Keratinocyte (primary cell): ENCODE results near the gene NRP1. TPM values are rescaled to one million over a fixed set of nuclear protein-coding genes. Genes with fewer than 3 reads are reported as not detected.

Experiments used
- DNase-seq: peaks from one replicate; pipeline ENCODE4 v3.0.0-alpha.2; 2011; ENCODE audit warnings: low read depth, missing footprints, low spot score
- FAIRE-seq: peaks from 2 replicates; lab custom pipeline; 2011; peaks lifted over from hg19 to GRCh38; lab: Jason Lieb, UNC
- H2AFZ ChIP-seq: 2 replicates; pipeline ENCODE4 v1.6.0; 2012; ENCODE audit warnings: low read length, control low read depth, inconsistent platforms; ENCODE audit not compliant: control insufficient read depth
- H3K27ac ChIP-seq: 2 replicates; pipeline ENCODE4 v1.5.1; 2011; ENCODE audit warnings: low read length; ENCODE audit not compliant: control insufficient read depth, insufficient read depth
- H3K27me3 ChIP-seq: 3 replicates; pipeline ENCODE4 v1.6.0; 2011; ENCODE audit warnings: low read length; ENCODE audit not compliant: control insufficient read depth, insufficient read depth; ENCODE audit errors: extremely low read depth
- H3K36me3 ChIP-seq, 2 experiments: 2 replicates in 1 of 2; 3 replicates in 1 of 2; pipeline ENCODE4 v1.5.1; 2011; ENCODE audit warnings: low read length in 2 of 2, mild to moderate bottlenecking in 1 of 2; ENCODE audit not compliant: control insufficient read depth in 2 of 2, insufficient read depth in 2 of 2; ENCODE audit errors: extremely low read depth in 1 of 2
- H3K4me1 ChIP-seq: 3 replicates; pipeline ENCODE4 v1.5.1; 2011; ENCODE audit warnings: low read length; ENCODE audit not compliant: control insufficient read depth, insufficient read depth; ENCODE audit errors: extremely low read depth
- H3K4me2 ChIP-seq: 3 replicates; pipeline ENCODE4 v1.6.0; 2011; ENCODE audit warnings: low read depth, low read length; ENCODE audit not compliant: control insufficient read depth, insufficient read depth; ENCODE audit errors: extremely low read depth
- H3K4me3 ChIP-seq, 3 experiments: fragments of 200-600 bp in 1 of 3; sonication (generic) in 1 of 3; 2 replicates in 2 of 3; 3 replicates in 1 of 3; pipeline ENCODE4 v1.5.1; 2011 to 2016; ENCODE audit warnings: low read length in 3 of 3, mild to moderate bottlenecking in 3 of 3, control low read depth in 2 of 3, inconsistent platforms in 1 of 3, low read depth in 1 of 3, mixed read lengths in 1 of 3, mixed run types in 1 of 3, moderate library complexity in 1 of 3; ENCODE audit not compliant: control insufficient read depth in 2 of 3, insufficient read depth in 2 of 3; ENCODE audit errors: extremely low read depth in 1 of 3
- H3K79me2 ChIP-seq: 2 replicates; pipeline ENCODE4 v1.6.0; 2012; ENCODE audit warnings: low read length; ENCODE audit not compliant: control insufficient read depth, insufficient read depth
- H3K9ac ChIP-seq: 3 replicates; pipeline ENCODE4 v1.6.0; 2011; ENCODE audit warnings: low read length; ENCODE audit not compliant: control insufficient read depth, insufficient read depth; ENCODE audit errors: extremely low read depth
- H3K9me1 ChIP-seq: 3 replicates; pipeline ENCODE4 v1.6.0; 2011; ENCODE audit warnings: low read length; ENCODE audit not compliant: control insufficient read depth, insufficient read depth; ENCODE audit errors: extremely low read depth
- H3K9me3 ChIP-seq: 2 replicates; pipeline ENCODE4 v1.5.1; 2012; ENCODE audit warnings: low read depth, low read length; ENCODE audit not compliant: control insufficient read depth
- H4K20me1 ChIP-seq: 3 replicates; pipeline ENCODE4 v1.6.0; 2011; ENCODE audit warnings: low read length; ENCODE audit not compliant: control insufficient read depth, insufficient read depth; ENCODE audit errors: extremely low read depth
- EZH2 ChIP-seq: IDR thresholded peaks from one replicate; pipeline ENCODE4 v1.6.1; 2012; ENCODE audit warnings: inconsistent platforms, mild to moderate bottlenecking, low read length, moderate library complexity
- dilution Hi-C: fragments of 300-500 bp; cut with MboI; formaldehyde crosslinking; loops from one replicate; pipeline ENCODE4 v1.7.0; 2020; ENCODE audit warnings: low sequenced_read_pairs; ENCODE audit not compliant: extremely low pct_ligation_motif_present
- polyA plus RNA-seq, 5 experiments: library from polyadenylated mRNA; depleted of rRNA in 3 of 5; stranded (reverse) in 3 of 5; stranded (forward) in 1 of 5; unstranded in 1 of 5; fragments of >200 nt; gene quantifications; 1 replicate in 1 of 5; 2 replicates in 3 of 5; 3 replicates in 1 of 5; pipeline versions ENCODE4 v1.2.1 to v1.2.3, GENCODE V29; 2011 to 2012; ENCODE audit warnings: missing spikeins in 2 of 5, low read depth in 1 of 5, low replicate concordance in 1 of 5
- TF ChIP-seq, protein P1 (sequence below), 3 experiments: IDR thresholded peaks in 1 of 3; conservative IDR thresholded peaks in 1 of 3; optimal IDR thresholded peaks in 1 of 3; 2 replicates in 2 of 3; 3 replicates in 1 of 3; pipeline versions ENCODE3 to v1.5.1; 2011; ENCODE audit warnings: low read length in 3 of 3, mild to moderate bottlenecking in 3 of 3, moderate library complexity in 2 of 3, control low read depth in 1 of 3, inconsistent platforms in 1 of 3; ENCODE audit not compliant: insufficient read depth in 2 of 3; ENCODE audit errors: extremely low read depth in 1 of 3

NRP1 gene
- polyA plus RNA-seq, 1 donor (not counting 4 experiments of a cell fraction or from before 2014, with no cell fraction given), result 36.2 TPM

DNA sequence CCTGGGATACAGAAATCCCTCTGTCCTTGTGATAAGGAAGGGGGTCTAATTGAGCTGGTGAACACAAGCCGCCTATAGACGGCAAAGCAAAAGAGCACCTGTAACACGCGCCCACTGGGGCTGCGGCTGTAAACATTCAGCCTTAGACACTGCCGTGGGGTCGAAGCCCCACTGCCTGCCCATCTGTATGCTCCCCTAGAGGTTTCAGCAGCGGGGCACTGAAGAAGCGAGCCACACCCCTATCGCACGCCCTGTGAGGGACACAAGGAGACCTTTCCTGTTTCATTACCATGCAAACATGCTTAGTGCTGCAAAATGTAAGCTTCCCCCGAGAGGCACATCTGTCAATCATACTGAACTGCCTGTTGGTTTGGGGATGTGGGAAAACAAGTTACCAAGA, 82.1 kb downstream of the NRP1 start:
- no peak overlapping the region for H3K4me2 ChIP-seq
- peaks cover 7% of the 10 kb centered on the region for H3K79me2 ChIP-seq
- no peak overlapping the region for H3K9ac ChIP-seq
- dilution Hi-C loops, result no loop called here
- FAIRE-seq (no peak), DNase-seq (no peak)
- H2AFZ ChIP-seq, result no peak overlapping the region
- H3K9me3 ChIP-seq, result no peaks in the 10 kb centered on the region
- no peaks in the 10 kb centered on the region for H3K9me1 ChIP-seq
- peaks cover 44% of the 10 kb centered on the region for H3K4me1 ChIP-seq
- H3K27me3 ChIP-seq, result no peaks in the 10 kb centered on the region
- peak overlapping the region; percentile 67 for H3K27ac ChIP-seq
- peaks cover 5 to 22% of the 10 kb centered on the region in 2 experiments for H3K36me3 ChIP-seq
- TF ChIP-seq EZH2, result no peak
- TF ChIP-seq, protein P1, sequence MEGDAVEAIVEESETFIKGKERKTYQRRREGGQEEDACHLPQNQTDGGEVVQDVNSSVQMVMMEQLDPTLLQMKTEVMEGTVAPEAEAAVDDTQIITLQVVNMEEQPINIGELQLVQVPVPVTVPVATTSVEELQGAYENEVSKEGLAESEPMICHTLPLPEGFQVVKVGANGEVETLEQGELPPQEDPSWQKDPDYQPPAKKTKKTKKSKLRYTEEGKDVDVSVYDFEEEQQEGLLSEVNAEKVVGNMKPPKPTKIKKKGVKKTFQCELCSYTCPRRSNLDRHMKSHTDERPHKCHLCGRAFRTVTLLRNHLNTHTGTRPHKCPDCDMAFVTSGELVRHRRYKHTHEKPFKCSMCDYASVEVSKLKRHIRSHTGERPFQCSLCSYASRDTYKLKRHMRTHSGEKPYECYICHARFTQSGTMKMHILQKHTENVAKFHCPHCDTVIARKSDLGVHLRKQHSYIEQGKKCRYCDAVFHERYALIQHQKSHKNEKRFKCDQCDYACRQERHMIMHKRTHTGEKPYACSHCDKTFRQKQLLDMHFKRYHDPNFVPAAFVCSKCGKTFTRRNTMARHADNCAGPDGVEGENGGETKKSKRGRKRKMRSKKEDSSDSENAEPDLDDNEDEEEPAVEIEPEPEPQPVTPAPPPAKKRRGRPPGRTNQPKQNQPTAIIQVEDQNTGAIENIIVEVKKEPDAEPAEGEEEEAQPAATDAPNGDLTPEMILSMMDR (optimal IDR thresholded peaks at IDR 0.05 in 1 of 3, IDR thresholded peaks at IDR 0.05 in 1 of 3, conservative IDR thresholded peaks at IDR 0.05 in 1 of 3; ENCODE audit: extremely low read depth in 1 of 3, insufficient read depth in 2 of 3, low read length in 3 of 3), result no peak
- no peak overlapping the region for H3K4me3 ChIP-seq
- H4K20me1 ChIP-seq, result no peaks in the 10 kb centered on the region

DNA sequence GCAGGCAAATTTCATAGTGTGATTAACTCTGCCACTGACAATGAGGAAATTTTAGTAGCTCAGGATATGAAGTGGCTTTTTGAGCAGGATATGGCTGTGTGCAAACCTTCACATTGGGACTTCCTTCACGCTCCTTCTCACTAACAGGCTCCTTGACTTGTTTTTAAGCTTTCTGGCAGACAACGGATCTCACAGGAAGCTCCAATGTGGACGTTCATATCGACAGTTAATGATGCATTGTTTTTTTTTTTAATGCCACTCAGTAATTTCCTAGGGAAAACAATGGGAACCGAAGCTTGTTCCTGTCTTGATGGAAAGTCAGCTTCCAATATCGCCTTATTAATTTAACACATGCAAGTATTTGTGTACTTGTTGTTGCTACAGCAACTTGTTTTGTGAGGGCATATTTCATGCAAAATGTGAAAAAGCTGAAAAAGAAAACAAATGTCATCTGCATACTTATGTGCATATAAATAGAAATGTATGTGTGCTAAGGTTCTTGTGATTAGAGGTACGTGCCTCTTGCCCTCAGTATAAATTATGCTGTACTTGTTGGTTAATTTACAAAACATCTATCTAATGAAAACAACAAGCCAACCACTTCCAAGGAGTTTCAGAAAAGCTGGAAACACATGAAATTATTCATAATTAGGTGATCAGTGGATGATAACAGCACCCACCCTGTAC, 84.7 kb downstream of the NRP1 start:
- Histone ChIP-seq H2AFZ (no peak overlapping the region), H3K27ac (peak overlapping the region; percentile 71), H3K79me2 (peaks cover 7% of the 10 kb centered on the region), H3K36me3 (peaks cover 5 to 23% of the 10 kb centered on the region in 2 experiments), H3K9me1 (no peaks in the 10 kb centered on the region), H3K4me1 (peaks cover 47% of the 10 kb centered on the region), H3K4me3 (no peak overlapping the region), H4K20me1 (no peaks in the 10 kb centered on the region), H3K27me3 (no peaks in the 10 kb centered on the region), H3K4me2 (no peak overlapping the region), H3K9me3 (no peaks in the 10 kb centered on the region), H3K9ac (no peak overlapping the region)
- no peak for FAIRE-seq
- dilution Hi-C loops, result no loop called here
- no peak for DNase-seq
- TF ChIP-seq EZH2, result no peak
- TF ChIP-seq, protein P1 (optimal IDR thresholded peaks at IDR 0.05 in 1 of 3, IDR thresholded peaks at IDR 0.05 in 1 of 3, conservative IDR thresholded peaks at IDR 0.05 in 1 of 3; ENCODE audit: extremely low read depth in 1 of 3, insufficient read depth in 2 of 3, low read length in 3 of 3), result no peak
